PC-9 (cell line): ENCODE data around the gene SEC24C.

Source experiments
- EZH2 ChIP-seq: fragments of 200-600 bp; sonication (generic); IDR thresholded peaks from 2 replicates; pipeline ENCODE4 v1.8.0; 2017; ENCODE audit warnings: antibody characterized with exemption, low read depth
- TF ChIP-seq, protein P1 (sequence below): fragments of 200-600 bp; sonication (generic); conservative IDR thresholded peaks from 2 replicates; pipeline ENCODE4 v1.6.1; 2017; ENCODE audit warnings: mixed run types, antibody characterized with exemption, mild to moderate bottlenecking, moderate library complexity

GRCh38 chr10:73730153-73730906 lies 13.8 kb upstream of the SEC24C start:
- TF ChIP-seq, protein P1, sequence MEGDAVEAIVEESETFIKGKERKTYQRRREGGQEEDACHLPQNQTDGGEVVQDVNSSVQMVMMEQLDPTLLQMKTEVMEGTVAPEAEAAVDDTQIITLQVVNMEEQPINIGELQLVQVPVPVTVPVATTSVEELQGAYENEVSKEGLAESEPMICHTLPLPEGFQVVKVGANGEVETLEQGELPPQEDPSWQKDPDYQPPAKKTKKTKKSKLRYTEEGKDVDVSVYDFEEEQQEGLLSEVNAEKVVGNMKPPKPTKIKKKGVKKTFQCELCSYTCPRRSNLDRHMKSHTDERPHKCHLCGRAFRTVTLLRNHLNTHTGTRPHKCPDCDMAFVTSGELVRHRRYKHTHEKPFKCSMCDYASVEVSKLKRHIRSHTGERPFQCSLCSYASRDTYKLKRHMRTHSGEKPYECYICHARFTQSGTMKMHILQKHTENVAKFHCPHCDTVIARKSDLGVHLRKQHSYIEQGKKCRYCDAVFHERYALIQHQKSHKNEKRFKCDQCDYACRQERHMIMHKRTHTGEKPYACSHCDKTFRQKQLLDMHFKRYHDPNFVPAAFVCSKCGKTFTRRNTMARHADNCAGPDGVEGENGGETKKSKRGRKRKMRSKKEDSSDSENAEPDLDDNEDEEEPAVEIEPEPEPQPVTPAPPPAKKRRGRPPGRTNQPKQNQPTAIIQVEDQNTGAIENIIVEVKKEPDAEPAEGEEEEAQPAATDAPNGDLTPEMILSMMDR, result no peak
- no peak for TF ChIP-seq EZH2
